Measurements from ENCODE around the gene KRTAP4-8.
"Not testable (repeated sequence)": the region's sequence is repeated elsewhere in the genome, so short reads cannot be mapped to it uniquely, and the experiment has no call there.

The KRTAP4-8 gene

GRCh38 chr17:41065016-41065689 is 32.8 kb downstream of the KRTAP4-8 start:
- DNase-seq (ENCODE audit: low spot score): not testable (repeated sequence)

GRCh38 chr17:41064301-41064700 is 33.6 kb downstream of the KRTAP4-8 start:
- no peak for DNase-seq (ENCODE audit: low spot score)

GRCh38 chr17:41063449-41063848 is 34.5 kb downstream of the KRTAP4-8 start:
- DNase-seq (ENCODE audit: low spot score): no peak

GRCh38 chr17:41061964-41062363 is 36.0 kb downstream of the KRTAP4-8 start:
- peak; percentile 83 for DNase-seq (ENCODE audit: low spot score)

- peak; percentile 85 for DNase-seq (ENCODE audit: low spot score)
Observed at GRCh38 chr17:41060052-41060604, 37.8 kb downstream of the KRTAP4-8 start, which contains the start of gene KRTAP2-3. Gene KRTAP2-3 (minus strand): TSS chr17:41060114. CDS start chr17:41060050, 64 bp downstream.

GRCh38 chr17:41059276-41060051 is 38.5 kb downstream of the KRTAP4-8 start:
- DNase-seq (ENCODE audit: low spot score): peak; percentile 82

GRCh38 chr17:41058741-41059140 is 39.2 kb downstream of the KRTAP4-8 start:
- DNase-seq (ENCODE audit: low spot score): no peak

GRCh38 chr17:41057547-41057946 is 40.4 kb downstream of the KRTAP4-8 start:
- DNase-seq (ENCODE audit: low spot score): no peak

- not testable (repeated sequence) for DNase-seq (ENCODE audit: low spot score)
Observed at GRCh38 chr17:41055130-41055529, 42.8 kb downstream of the KRTAP4-8 start, which contains the start of gene KRTAP2-2. Gene KRTAP2-2 (minus strand): TSS chr17:41055230. CDS start chr17:41055211, 19 bp downstream.

GRCh38 chr17:41054556-41054955 is 43.4 kb downstream of the KRTAP4-8 start:
- DNase-seq (ENCODE audit: low spot score): not testable (repeated sequence)

- DNase-seq (ENCODE audit: low spot score): no peak
Observed at GRCh38 chr17:41054025-41054424, 43.9 kb downstream of the KRTAP4-8 start.

GRCh38 chr17:41052566-41052965 is 45.4 kb downstream of the KRTAP4-8 start:
- no peak for DNase-seq (ENCODE audit: low spot score)

GRCh38 chr17:41049110-41049509 is 48.8 kb downstream of the KRTAP4-8 start:
- DNase-seq (ENCODE audit: low spot score): peak; percentile 77

GRCh38 chr17:41048441-41048840 is 49.5 kb downstream of the KRTAP4-8 start:
- DNase-seq (ENCODE audit: low spot score): peak; percentile 78

All from AG08396 (cell line).